HepG2 (cell line): ENCODE measurements around the gene SCARB2. TPM values are rescaled to one million over a fixed set of nuclear protein-coding genes. Genes with fewer than 3 reads are reported as not detected.

Experiments used
- ATAC-seq: fragments of 200-7000 bp; cut with Tn5 transposase; 3 replicates; pipeline ENCODE4 v1.9.1; 2020; ENCODE audit warnings: mild to moderate bottlenecking, moderate library complexity
- BruUV-seq: library from RNA; stranded (reverse); fragments of 400-500 nt; replicated peaks from 2 replicates; lab custom pipeline; 2021; lab: Mats Ljungman, UMichigan
- CTCF ChIA-PET: fragments of 300-600 bp; formaldehyde crosslinking; extraction: SDS; loops from one replicate; lab custom pipeline; 2021; ENCODE audit warnings: low total read pairs, inconsistent platforms, low intra/inter-chr PET ratio; lab: Yijun Ruan, JAX
- POLR2A ChIA-PET: fragments of 350-600 bp; sonication (Branson Sonifier 250); formaldehyde crosslinking; loops from one replicate; lab custom pipeline; 2020; ENCODE audit warnings: antibody characterized with exemption, inconsistent platforms; lab: Yijun Ruan, JAX
- DNase-seq: peaks from one replicate; pipeline ENCODE4 v3.0.0-alpha.2; 2015; ENCODE audit warnings: low spot score
- FAIRE-seq: peaks from 3 replicates; lab custom pipeline; 2011; peaks lifted over from hg19 to GRCh38; lab: Jason Lieb, UNC
- H2AFZ ChIP-seq: one replicate; pipeline ENCODE4 v1.6.1; 2011; ENCODE audit warnings: low read length, inconsistent platforms
- H3K27ac ChIP-seq: fragments of 300-600 bp; 3 replicates; pipeline ENCODE4 v1.8.0; 2011; ENCODE audit warnings: mixed run types, mild to moderate bottlenecking, mixed read lengths, low read length, inconsistent platforms; ENCODE audit not compliant: insufficient read depth; ENCODE audit errors: extremely low read length
- H3K27me3 ChIP-seq, 2 experiments: fragments of 200-600 bp in 1 of 2; 2 replicates in 1 of 2; 3 replicates in 1 of 2; pipeline versions ENCODE4 v1.6.0 to v1.8.0; 2011; ENCODE audit warnings: low read length in 2 of 2, mild to moderate bottlenecking in 2 of 2, moderate library complexity in 2 of 2, inconsistent platforms in 1 of 2; ENCODE audit not compliant: insufficient read depth in 2 of 2, control insufficient read depth in 1 of 2
- H3K36me3 ChIP-seq, 2 experiments: fragments of 200-600 bp in 1 of 2; replicated peaks in 1 of 2; 2 replicates in 1 of 2; 3 replicates in 1 of 2; pipeline versions ENCODE4 v1.5.1 to v1.8.0; 2011; ENCODE audit warnings: low read length in 2 of 2, inconsistent platforms in 1 of 2; ENCODE audit not compliant: insufficient read depth in 2 of 2, control insufficient read depth in 1 of 2
- H3K4me1 ChIP-seq: 2 replicates; pipeline ENCODE4 v1.5.1; 2012; ENCODE audit warnings: low read length, inconsistent platforms; ENCODE audit not compliant: insufficient read depth
- H3K4me2 ChIP-seq: 2 replicates; pipeline ENCODE4 v1.6.0; 2011; ENCODE audit warnings: low read depth, low read length, inconsistent platforms
- H3K4me3 ChIP-seq, 3 experiments: fragments of 200-600 bp in 1 of 3; sonication (generic), shearing (Covaris generic) in 1 of 3; replicated peaks in 1 of 3; 2 replicates each; pipeline ENCODE4 v1.5.1; 2011 to 2016; ENCODE audit warnings: low read length in 3 of 3, inconsistent platforms in 2 of 3, low read depth in 2 of 3, mild to moderate bottlenecking in 2 of 3, control low read depth in 1 of 3, mixed read lengths in 1 of 3; ENCODE audit not compliant: insufficient read depth in 1 of 3
- H3K79me2 ChIP-seq: one replicate; pipeline ENCODE4 v1.6.1; 2011; ENCODE audit warnings: low read length, inconsistent platforms; ENCODE audit not compliant: insufficient read depth
- H3K9ac ChIP-seq: 2 replicates; pipeline ENCODE4 v1.6.0; 2011; ENCODE audit warnings: mild to moderate bottlenecking, low read depth, low read length, inconsistent platforms; ENCODE audit not compliant: insufficient read depth
- H3K9me3 ChIP-seq: 2 replicates; pipeline ENCODE4 v1.5.1; 2012; ENCODE audit warnings: mild to moderate bottlenecking, low read length
- H4K20me1 ChIP-seq: 2 replicates; pipeline ENCODE4 v1.6.0; 2011; ENCODE audit warnings: inconsistent platforms, mild to moderate bottlenecking, low read length, moderate library complexity; ENCODE audit not compliant: insufficient read depth
- AHDC1 ChIP-seq: sonication (generic); formaldehyde crosslinking; IDR thresholded peaks from 2 replicates; pipeline ENCODE4 v1.5.1; 2020; ENCODE audit warnings: mild to moderate bottlenecking, missing genetic modification reagents, borderline replicate concordance
- ARID3A ChIP-seq: IDR thresholded peaks from 2 replicates; pipeline ENCODE4 v1.6.1; 2012; ENCODE audit warnings: low read depth, low read length, improper control_type of control experiment
- BORCS8-MEF2B ChIP-seq: sonication (generic); formaldehyde crosslinking; IDR thresholded peaks from 2 replicates; pipeline ENCODE4 v1.8.0; 2022; ENCODE audit warnings: mild to moderate bottlenecking, missing genetic modification reagents
- CC2D1A ChIP-seq: sonication (generic); formaldehyde crosslinking; IDR thresholded peaks from 2 replicates; pipeline ENCODE4 v1.8.1; 2023; ENCODE audit warnings: mild to moderate bottlenecking, missing genetic modification reagents
- HMG20A ChIP-seq: IDR thresholded peaks from 2 replicates; pipeline ENCODE4 v1.6.1; 2016; ENCODE audit warnings: borderline replicate concordance
- HMG20B ChIP-seq: conservative IDR thresholded peaks from 2 replicates; pipeline ENCODE4 v1.6.1; 2016; ENCODE audit warnings: missing genetic modification reagents, missing compliant biosample characterization
- KLF16 ChIP-seq, 2 experiments: sonication (generic) in 1 of 2; formaldehyde crosslinking in 1 of 2; IDR thresholded peaks; 2 replicates each; pipeline versions ENCODE4 v1.6.1 to v1.8.0; 2016 to 2023; ENCODE audit warnings: missing genetic modification reagents in 2 of 2, missing compliant biosample characterization in 1 of 2
- MEF2D ChIP-seq: sonication (generic); formaldehyde crosslinking; IDR thresholded peaks from 2 replicates; pipeline ENCODE4 v1.5.1; 2020; ENCODE audit warnings: mild to moderate bottlenecking, missing genetic modification reagents
- PPARG ChIP-seq: conservative IDR thresholded peaks from 2 replicates; pipeline ENCODE4 v1.6.1; 2016; ENCODE audit warnings: missing biosample characterization, missing genetic modification reagents
- RBM39 ChIP-seq: fragments of 200-400 bp; formaldehyde crosslinking; IDR thresholded peaks from one replicate; pipeline ENCODE4 v1.6.1; 2018; ENCODE audit warnings: antibody characterized with exemption, mild to moderate bottlenecking, low read depth, low read length; ENCODE audit not compliant: poor library complexity, severe bottlenecking
- RCOR2 ChIP-seq: IDR thresholded peaks from 2 replicates; pipeline ENCODE4 v1.6.1; 2016; ENCODE audit warnings: missing biosample characterization, missing genetic modification reagents
- SMC3 ChIP-seq: IDR thresholded peaks from 2 replicates; pipeline ENCODE4 v1.6.1; 2011; ENCODE audit warnings: low read length, improper control_type of control experiment
- TFE3 ChIP-seq: IDR thresholded peaks from 2 replicates; pipeline ENCODE4 v1.6.1; 2016
- ZMYM2 ChIP-seq: sonication (generic); formaldehyde crosslinking; IDR thresholded peaks from 2 replicates; pipeline ENCODE4 v1.8.0; 2022; ENCODE audit warnings: mild to moderate bottlenecking, missing genetic modification reagents
- ZNF451 ChIP-seq: sonication (generic); formaldehyde crosslinking; IDR thresholded peaks from 2 replicates; pipeline ENCODE4 v1.5.0; 2020; ENCODE audit warnings: mild to moderate bottlenecking, missing genetic modification reagents
- ZNF652 ChIP-seq: IDR thresholded peaks from 2 replicates; pipeline ENCODE4 v1.6.1; 2016; ENCODE audit warnings: low read depth, borderline replicate concordance
- WGBS: methylation state at CpG from one replicate; pipeline ENCODE4 v1.1.6; 2017; ENCODE audit warnings: low lambda C conversion rate; 5-methylcytosine and 5-hydroxymethylcytosine counted together
- in situ Hi-C: cut with HindIII; loops from 2 replicates; pipeline ENCODE4 v1.10.0; 2017; ENCODE audit warnings: low pct_unique_long_range_greater_than_20kb; ENCODE audit not compliant: extremely low pct_ligation_motif_present
- intact Hi-C: fragments of 100-400 bp; cut with micrococcal nuclease; formaldehyde crosslinking; loops from one replicate; pipeline ENCODE4 v1.10.0; 2022; ENCODE audit not compliant: unreplicated experiment
- polyA plus RNA-seq, 8 experiments: library from polyadenylated mRNA; depleted of rRNA in 3 of 8; stranded (reverse) in 7 of 8; unstranded in 1 of 8; fragments of >200 nt; fragmentation: Illumina TruSeq in 4 of 8; extraction: Trizol in 4 of 8; gene quantifications; 2 replicates each; pipeline versions ENCODE4 v1.2.1 to v1.2.3, GENCODE V29; 2011 to 2016; ENCODE audit warnings: low read depth in 4 of 8, missing spikeins in 1 of 8, mixed read lengths in 1 of 8; ENCODE audit not compliant: insufficient read depth in 1 of 8
- total RNA-seq, 5 experiments: library from RNA; depleted of rRNA; stranded (reverse); fragments of >200 nt; fragmentation: Illumina TruSeq; extraction: Trizol; gene quantifications; 2 replicates each; pipeline ENCODE4 v1.2.3, GENCODE V29; 2016; ENCODE audit warnings: low read depth in 1 of 5

Gene SCARB2
- total and polyA plus RNA-seq, 2 of the 13 experiments (the other 11 are each of a cell fraction or from before 2014, with no cell fraction given): 40.6 to 43.4 TPM

- in situ Hi-C loops (no loop called here), intact Hi-C loops (no loop called here)
- no peaks in the 10 kb centered on the region for H3K27me3 ChIP-seq
- H3K36me3 ChIP-seq: no peaks in the 10 kb centered on the region
- no peak overlapping the region for H3K9ac ChIP-seq
- peak; percentile 60 for ATAC-seq
- H4K20me1 ChIP-seq: no peaks in the 10 kb centered on the region
- H3K4me3 ChIP-seq: no peak overlapping the region
- H2AFZ ChIP-seq: no peak overlapping the region
- peaks cover 54% of the 10 kb centered on the region for H3K4me1 ChIP-seq
- no peaks in the 10 kb centered on the region for H3K9me3 ChIP-seq
- DNase-seq: peak; percentile 62
- ChIA-PET CTCF (no interaction called here), POLR2A (no interaction called here)
- 5% methylated on average over 7 of the region's 7 CpGs for WGBS
- no peaks in the 10 kb centered on the region for H3K79me2 ChIP-seq
- no TSS peak for BruUV-seq
- H3K4me2 ChIP-seq: no peak overlapping the region
- H3K27ac ChIP-seq: no peak overlapping the region
- no peak for FAIRE-seq
- TF ChIP-seq AHDC1 (CRISPR knock-in tag) (peak; percentile 73; the same call in 1 of the 2 replicates), RCOR2 (CRISPR knock-in tag) (0 out of 2 replicates have a peak, but pooled peaks have one; percentile 29), HMG20A (CRISPR knock-in tag) (peak; percentile 87; the same call in 1 of the 2 replicates), BORCS8-MEF2B (CRISPR knock-in tag) (no peak), SMC3 (peak; percentile 32; the same call in 1 of the 2 replicates), KLF16 (CRISPR knock-in tag; IDR thresholded peaks at IDR 0.05) (peak in 1 of 2 experiments; percentile 55; a peak in 1 of 4 replicates), PPARG (CRISPR knock-in tag) (peak; percentile 46; the same call in 1 of the 2 replicates), ZNF451 (CRISPR knock-in tag) (no peak), ZMYM2 (CRISPR knock-in tag) (no peak), ARID3A (peak; percentile 82; the same call in 1 of the 2 replicates), CC2D1A (CRISPR knock-in tag) (no peak), TFE3 (CRISPR knock-in tag) (0 out of 2 replicates have a peak, but pooled peaks have one; percentile 50), ZNF652 (CRISPR knock-in tag) (no peak), RBM39 (no peak), MEF2D (CRISPR knock-in tag) (no peak), HMG20B (0 out of 2 replicates have a peak, but pooled peaks have one; percentile 49)
These were observed 5.9 kb upstream of the SCARB2 start for GRCh38 chr4:76219299-76220055.
